WI38 (cell line): ENCODE measurements around the gene SDC3.
A peak's percentile ranks its signal among the peaks of the same experiment; 100 is the strongest.

ENCODE experiments used
- H3K4me3 ChIP-seq: 2 replicates; pipeline ENCODE4 v1.5.1; 2011; ENCODE audit warnings: low read depth, mild to moderate bottlenecking, control low read depth, low read length
- TF ChIP-seq, protein P1 (sequence below): IDR thresholded peaks from 2 replicates; pipeline ENCODE4 v1.5.1; 2012; ENCODE audit warnings: low read depth, mild to moderate bottlenecking, control low read depth, low read length

The SDC3 gene

DNA sequence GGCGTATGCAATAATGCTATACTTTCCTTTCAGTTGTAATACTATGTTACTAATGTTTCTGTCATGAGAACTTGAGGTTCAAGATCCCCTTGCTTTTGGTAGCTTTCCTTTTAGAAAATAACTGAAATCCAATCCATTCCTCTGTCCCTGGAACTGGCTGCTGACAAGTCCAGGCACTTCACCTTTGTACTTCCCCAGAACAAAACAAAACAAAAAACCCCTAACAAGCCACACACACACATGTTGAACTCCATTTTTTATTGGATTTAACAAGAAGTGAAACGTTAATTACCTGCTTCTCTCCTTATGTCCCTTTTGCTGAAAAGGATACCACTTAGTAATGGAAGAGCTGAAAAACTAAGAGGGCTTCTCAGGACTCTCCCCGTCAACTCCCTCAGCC, 26.1 kb upstream of the SDC3 start:
- TF ChIP-seq, protein P1, sequence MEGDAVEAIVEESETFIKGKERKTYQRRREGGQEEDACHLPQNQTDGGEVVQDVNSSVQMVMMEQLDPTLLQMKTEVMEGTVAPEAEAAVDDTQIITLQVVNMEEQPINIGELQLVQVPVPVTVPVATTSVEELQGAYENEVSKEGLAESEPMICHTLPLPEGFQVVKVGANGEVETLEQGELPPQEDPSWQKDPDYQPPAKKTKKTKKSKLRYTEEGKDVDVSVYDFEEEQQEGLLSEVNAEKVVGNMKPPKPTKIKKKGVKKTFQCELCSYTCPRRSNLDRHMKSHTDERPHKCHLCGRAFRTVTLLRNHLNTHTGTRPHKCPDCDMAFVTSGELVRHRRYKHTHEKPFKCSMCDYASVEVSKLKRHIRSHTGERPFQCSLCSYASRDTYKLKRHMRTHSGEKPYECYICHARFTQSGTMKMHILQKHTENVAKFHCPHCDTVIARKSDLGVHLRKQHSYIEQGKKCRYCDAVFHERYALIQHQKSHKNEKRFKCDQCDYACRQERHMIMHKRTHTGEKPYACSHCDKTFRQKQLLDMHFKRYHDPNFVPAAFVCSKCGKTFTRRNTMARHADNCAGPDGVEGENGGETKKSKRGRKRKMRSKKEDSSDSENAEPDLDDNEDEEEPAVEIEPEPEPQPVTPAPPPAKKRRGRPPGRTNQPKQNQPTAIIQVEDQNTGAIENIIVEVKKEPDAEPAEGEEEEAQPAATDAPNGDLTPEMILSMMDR, result no peak
- no peak overlapping the region for H3K4me3 ChIP-seq

DNA sequence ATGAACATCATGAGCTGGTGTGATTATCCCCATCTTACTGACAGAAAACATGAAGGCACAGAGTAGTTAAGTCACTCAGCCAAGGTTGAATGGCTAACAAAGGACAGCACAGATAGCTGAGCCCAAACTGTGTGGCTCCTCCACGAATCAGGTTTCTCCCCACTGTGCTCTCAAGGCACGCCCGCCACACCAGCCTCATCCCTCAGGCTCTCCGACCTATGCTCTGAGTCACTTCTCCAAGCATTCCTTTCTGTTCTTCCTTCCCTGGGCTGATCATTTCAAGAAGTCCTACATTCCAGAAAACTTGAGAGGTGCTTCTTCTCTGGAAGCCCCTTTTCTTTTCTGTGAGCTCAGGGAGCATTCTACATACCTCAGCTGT, 25.3 kb upstream of the SDC3 start:
- no peak overlapping the region for H3K4me3 ChIP-seq
- TF ChIP-seq, protein P1, result no peak

GRCh38 chr1:30930631-30931173, 22.1 kb upstream of the SDC3 start:
- TF ChIP-seq, protein P1, result no peak

DNA sequence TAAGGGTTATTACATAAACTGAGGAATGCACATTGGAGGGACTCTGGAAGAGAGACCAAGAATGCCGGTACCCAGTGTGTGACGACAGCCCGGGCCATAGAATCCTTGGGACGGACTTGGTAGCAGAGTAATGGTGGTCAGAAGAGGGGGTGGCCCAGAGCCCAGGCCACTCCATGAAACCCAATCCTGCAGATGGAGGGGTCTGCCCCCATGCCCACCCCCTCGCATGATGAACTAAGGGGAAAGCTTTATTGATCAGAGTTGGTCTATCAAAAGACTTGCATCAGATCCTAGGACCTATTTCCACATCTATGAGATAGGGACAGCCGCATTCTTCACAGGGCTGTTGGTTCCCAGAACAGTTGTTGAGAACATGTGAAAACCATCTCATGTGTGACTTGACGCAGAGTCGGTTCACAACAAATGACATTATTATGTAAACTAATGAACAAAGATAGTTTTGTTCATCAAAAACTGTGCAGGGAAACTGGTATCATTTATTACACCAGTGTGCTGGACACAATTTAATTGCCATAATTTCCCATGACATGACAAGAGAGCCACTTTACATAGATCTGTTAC, 21.5 kb upstream of the SDC3 start:
- TF ChIP-seq, protein P1, result no peak
- no peak overlapping the region for H3K4me3 ChIP-seq

More at GRCh38 chr1:30930631-30931173, 22.1 kb upstream of the SDC3 start:
- no peak overlapping the region for H3K4me3 ChIP-seq

- TF ChIP-seq, protein P1, result peak; percentile 66
- H3K4me3 ChIP-seq, result no peak overlapping the region
Observed at GRCh38 chr1:30929135-30929889, 20.8 kb upstream of the SDC3 start.

- no peak overlapping the region for H3K4me3 ChIP-seq
- TF ChIP-seq, protein P1, result no peak
Observed at GRCh38 chr1:30928789-30929134, 20.2 kb upstream of the SDC3 start.

- TF ChIP-seq, protein P1, result no peak
- H3K4me3 ChIP-seq, result no peak overlapping the region
Observed at GRCh38 chr1:30928171-30928570, 19.6 kb upstream of the SDC3 start.
